HG02678 (cell line): ENCODE results near the gene SMCO2.

Source experiments
- ATAC-seq: cut with Tn5 transposase; IDR thresholded peaks from one replicate; pipeline ENCODE4 v1.9.1; 2021; ENCODE audit warnings: mild to moderate bottlenecking, moderate library complexity; ENCODE audit not compliant: unreplicated experiment

The SMCO2 gene

DNA sequence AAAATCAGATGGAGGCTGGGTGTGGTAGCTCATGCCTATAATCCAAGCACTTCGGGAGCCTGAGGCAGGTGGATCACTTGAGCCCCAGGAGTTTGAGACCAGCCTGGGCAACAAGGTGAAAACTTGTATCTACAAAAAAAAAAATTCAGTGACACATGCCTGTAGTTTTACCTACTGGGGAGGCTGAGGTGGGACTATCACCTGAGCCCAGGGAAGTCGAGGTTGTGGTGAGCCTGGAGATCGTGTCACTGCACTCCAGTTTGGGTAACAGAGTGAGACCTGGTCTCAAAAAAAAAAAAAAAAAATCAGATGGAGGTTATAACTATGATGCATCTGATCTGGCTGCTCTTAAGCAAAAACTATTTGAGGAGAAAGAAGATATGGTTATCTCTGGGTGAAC, 50.9 kb downstream of the SMCO2 start:
- ATAC-seq: no peak

DNA sequence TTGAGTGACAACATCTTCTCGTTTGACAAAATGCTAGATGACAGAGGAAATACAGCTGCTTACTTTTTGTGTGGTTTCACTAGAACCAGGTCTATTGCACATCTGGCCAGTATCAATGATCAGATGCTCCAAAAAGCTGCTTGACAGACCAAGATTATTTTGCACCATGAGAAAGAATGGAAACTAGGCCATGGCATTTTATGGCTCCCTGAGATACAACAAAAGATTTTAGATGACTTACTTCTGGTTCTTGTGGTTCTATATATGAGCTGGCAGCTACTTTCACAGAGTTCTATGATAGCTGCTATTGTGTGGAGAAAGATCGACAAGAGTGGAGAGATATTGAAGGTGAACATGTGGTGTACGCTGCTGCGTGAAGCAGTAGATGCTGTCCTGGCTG, 51.6 kb downstream of the SMCO2 start:
- no peak for ATAC-seq

DNA sequence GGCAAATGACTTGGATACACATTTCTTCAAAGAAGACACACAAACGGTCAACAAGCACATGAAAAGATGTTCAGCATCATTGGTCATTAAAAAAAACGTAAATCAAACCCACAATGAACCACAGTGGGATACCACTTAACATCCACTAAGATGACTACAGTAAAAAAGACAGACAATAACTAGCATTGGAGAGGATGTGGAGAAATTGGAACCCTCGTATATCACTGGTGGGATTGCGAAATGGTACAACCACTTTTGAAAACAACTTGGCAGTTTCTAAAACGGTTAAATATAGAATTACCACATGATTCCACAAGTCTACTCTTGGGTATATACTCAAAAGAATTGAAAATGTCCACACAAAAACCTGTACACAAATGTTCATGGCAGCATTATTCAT, 52.2 kb downstream of the SMCO2 start:
- ATAC-seq: no peak

DNA sequence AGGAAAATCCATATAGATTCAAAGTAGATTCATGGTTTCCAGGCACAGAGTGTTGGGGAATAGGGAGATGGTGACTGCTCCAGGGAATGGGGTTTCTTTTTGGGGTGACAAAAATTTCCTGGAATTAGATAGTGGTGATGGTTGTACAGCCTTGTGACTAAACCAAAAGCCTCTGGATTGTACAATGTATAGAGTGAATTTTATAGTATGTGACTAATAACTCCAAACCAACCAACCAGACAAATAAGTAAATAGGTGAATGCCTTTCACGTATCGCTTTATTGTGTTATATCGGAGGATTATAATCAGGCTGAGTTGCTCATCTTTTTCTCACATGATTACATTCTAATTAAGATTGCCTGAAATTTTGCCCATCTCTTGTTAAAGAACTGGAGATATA, 52.8 kb downstream of the SMCO2 start:
- ATAC-seq: no peak

DNA sequence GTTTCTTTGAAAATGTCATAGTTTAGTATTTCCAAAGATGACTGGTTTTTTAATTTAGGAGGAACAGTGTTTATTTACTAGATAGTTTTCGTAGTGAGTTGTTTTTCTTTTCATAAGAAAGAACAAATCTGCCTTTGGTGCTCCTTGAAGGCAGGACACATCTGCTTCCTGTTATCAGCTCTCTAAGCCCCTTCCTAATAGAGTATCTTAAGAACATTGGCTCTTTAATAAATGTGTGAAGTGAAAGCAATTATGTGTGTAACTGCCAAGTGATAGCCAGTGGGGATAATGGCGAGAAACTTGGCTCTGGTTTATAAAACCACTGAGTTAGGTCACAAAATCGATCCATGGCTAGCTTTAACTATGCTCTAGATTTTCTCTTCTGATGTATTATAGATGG, 54.0 kb downstream of the SMCO2 start:
- no peak for ATAC-seq

DNA sequence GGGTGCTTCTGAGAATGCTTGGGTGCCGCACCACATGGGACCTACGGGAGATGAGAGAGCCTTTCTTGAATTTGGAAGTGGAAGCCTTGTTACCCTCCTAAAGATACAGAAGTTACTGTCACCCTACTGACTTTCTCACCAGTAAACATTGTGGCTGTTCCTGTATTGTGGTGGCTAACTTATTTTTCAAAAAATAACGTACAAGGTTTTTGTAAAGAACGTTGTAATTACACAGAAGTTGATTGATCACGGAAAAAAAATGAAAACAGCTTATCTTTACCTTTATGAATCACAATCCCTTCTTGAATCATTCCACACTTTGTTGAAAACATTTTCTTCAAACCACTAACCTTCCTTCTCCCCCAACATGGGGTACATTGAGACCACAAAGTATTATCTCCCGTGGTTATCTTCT, 55.5 kb downstream of the SMCO2 start:
- no peak for ATAC-seq

DNA sequence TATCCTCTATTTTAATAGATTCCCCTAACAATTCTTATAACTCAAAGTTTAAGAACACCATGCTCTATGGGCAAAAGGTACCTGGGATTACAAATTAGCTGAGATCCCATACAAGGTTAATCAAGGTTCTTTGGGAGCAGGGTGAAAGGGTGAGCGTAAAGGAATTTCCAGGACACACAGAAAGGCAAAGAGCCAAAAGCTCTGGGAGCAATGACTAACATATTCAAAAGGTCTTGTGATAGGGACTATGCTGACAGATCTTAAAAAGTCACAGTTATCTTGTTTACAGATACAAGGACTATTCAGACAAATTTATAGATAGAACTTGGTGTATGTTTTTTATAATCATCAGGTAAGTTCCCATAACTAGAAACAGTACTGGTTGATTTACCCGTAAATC, 58.0 kb downstream of the SMCO2 start:
- no peak for ATAC-seq

DNA sequence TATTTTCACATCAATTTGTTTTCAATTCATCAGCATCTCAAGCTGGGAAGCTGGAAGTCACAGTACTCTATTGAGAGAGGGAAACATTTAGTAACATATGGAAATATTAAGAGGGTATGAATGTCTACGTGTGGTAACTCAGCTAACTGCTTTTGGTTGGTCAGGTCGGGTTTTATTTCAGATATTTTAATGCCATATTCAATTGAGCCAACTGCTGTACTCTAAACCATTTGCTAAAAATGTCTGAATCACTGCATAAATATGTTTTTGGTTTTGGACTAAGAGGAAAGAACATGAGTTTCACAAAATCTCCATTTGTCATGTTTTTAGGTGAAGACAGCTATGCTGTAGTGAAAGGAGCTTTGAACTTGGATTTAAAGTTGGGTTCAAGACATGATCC, 58.6 kb downstream of the SMCO2 start:
- ATAC-seq: no peak

DNA sequence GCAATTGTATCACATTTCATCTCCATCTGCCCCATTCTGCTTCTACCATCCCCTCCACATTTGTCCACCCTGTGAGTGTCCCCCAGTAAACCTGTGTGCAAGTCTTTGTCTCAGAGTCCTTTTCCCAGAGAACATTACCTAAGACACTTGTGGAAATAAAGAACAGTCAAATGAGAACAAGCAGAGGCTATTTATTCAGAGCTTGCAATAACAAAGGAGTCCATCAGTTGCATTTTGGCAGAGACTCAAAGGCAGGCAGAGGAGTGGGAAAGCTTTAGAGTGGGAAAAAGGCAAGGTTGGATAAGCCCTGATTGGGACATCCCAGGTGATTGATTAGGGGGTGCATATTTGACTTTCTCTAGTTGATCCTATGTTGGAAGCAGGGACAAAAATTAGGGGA, 59.2 kb downstream of the SMCO2 start:
- no peak for ATAC-seq

DNA sequence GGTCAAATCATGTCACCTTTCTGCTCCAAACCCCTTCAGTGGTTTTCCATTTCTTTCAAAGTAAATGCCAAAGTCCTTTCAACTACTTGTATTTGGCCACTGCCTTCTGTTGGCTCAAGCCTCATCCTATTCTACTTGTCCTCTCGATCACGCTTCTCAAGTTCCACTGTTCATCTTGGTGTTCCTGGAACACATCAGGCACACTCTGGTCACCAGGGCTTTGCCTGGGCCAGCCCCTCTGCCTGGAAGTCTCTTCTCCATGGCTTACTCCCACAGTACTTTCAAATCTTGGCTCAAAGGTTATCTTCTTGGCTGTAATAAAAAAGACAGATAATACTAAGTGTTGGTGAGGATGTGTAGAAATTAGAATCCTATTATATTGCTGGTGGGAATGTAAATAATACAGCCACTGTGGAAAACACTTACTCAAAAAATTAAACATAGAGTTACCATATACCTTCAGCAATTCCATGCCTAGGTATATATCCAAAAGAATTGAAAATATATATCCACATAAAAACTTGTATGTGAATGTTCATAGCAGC, 60.2 kb downstream of the SMCO2 start:
- no peak for ATAC-seq

DNA sequence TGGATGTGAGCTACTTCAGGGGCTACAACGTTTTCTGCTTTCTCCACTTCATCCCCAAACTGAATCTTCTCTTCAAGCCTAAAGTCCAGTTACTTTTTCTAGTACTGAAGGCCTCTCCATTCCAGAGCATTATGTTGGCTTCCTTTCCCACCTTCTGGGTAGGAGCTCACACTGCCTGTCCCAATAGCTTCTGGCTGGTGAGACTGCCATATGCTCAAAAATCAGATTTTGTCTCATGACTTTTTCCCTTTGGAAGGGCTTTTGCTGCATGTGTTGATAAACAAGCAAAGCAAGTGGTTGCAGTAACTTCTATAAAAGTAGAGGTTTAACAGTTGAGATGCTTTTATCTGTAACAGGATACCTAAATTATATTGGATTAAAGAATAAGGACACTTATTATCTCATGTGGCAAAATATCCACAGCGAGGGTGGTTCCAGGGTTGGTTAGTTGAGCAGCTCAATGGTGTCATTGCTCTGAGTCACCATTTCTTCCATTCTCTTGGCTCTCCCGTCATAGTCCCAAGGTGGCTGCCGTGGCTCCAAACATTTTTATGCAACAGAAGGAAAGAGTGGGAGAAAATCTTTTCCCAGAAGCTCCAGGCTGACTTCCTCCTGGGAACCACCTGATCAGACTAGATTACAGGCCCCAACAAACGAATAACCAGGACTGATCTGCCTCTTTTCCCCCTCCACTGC, 62.3 kb downstream of the SMCO2 start:
- ATAC-seq: no peak

DNA sequence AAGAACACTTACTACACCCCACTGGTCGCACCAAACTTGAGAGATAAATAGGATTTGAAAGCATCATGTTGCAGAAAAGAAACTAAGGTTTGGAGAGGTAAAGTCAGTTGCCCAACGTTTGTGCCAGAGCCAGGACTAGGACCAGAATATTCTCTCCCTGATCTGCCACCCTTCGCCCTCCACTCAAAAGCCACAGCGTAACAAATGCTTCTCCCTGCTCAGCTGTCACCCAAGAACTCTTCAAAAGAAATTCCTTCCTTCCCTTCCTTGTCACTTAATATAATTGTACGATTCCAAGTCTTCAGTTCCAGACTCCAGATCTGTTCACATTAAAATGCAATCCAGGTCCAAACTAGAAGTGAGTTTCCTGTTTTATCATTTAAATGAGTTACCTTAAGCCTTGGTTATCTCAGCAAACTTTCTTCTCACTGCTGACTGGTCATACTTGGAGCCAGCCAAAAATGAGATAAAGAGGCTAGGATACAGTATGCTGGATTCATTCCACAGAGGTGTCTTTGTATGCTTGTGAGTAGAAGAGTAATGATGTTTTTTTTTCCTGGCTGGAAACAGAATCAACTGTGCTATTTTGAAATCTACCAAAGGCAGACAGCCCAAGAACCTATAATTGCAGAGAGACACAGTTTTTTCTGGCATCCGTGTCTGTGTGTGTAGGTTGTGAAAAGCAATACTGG, 64.6 kb downstream of the SMCO2 start:
- ATAC-seq: no peak

DNA sequence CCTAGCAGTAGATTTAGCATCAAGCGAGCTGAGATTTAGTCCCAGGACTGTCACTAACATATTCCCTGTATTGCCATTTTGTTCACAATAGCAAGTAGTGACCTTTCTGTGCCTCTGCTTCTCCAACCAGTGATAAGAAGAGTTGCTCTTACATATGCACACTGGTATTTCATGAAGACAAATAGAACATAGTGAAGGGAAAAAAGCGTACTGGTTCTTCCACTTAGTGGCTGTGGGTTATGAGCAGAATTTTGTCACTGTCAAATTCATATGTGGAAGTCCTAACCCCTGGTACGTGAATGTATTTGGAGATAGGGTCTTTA, 65.1 kb downstream of the SMCO2 start:
- no peak for ATAC-seq

DNA sequence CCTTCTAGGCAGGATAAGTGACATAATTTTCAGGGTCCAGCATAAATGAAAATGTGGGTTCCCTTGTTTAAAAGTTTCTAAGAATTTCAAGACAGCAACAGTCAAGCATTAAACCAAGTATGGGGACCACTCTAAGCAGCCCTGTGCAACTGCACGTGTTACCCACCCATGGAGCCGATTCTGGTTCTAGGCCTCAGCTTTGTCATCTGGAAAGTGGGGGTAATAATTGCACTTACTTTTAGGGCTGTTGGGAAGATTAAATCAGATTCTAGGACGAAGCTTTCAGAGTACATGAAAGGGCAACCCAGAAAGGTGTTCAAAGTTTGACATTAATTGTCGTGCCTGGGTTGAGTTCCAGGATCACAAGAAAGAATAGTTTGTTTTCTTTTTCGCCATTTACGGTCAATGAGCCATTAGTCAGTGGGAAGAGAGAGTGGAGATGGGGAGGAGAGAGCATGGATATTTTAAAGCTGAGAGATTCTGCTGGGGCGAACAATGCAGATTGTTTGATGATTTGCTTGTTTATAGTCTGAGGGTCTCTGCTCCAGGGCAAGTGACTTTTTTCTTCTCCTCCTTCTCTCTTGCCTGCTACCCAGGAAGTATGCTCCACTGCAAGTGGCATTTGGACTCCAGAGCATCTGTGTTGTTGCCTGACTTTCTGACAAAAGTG, 66.8 kb downstream of the SMCO2 start:
- ATAC-seq: no peak

DNA sequence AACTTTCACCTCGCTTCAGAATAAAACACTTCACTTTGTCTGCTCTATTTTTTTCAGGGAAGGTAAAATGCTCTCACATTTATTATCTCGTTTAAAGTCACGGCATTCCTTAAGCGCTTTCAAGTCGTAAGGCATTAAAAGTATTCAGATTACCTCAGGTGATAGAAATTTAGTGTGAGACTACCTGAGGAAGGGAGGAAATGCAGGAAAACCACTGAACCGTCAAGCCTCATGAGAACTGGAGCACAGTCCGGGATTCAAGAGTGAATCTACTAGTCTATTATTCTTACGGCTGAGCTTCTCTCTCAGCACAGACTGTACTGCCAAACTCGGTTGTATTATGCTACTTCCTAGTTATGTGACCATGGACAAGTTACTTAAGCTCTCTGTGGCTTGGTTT, 69.1 kb downstream of the SMCO2 start:
- ATAC-seq: no peak

DNA sequence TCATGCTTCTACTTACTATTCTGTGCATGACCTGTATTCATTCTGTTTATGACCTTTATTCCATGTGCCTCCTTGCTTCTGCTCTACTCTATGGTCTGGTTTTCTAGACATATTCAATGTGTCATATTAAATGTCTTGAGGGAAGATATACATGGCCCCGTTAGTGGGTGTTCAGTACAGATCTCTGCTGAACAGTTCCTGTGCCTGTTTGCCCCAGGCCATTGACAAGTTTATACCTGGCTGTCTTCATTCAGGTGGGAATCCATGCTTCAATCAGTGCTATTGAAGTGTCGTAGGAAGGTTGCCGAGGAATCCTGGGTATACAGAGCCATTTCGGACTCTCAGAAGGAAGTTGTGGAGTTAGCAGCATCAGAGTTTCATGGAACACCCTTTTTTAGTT, 70.1 kb downstream of the SMCO2 start:
- no peak for ATAC-seq

DNA sequence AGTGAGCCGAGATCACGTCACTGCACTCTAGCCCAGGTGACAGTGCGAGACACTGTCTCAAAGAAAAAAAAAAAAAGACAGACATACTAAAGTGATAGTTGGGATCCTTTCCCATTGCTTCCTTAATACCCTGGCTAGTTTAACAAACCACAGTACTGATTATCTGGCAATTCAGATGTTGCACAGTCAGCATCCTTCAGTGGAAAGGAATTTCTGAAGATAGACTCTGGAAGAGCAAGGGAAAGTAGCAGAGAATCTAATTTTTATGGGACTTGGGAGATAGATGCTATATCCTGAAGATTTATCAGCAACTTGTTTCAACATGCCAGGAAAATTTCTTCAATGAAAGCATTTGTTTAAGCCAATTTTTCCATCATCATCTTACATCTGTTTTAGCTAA, 71.0 kb downstream of the SMCO2 start:
- no peak for ATAC-seq

DNA sequence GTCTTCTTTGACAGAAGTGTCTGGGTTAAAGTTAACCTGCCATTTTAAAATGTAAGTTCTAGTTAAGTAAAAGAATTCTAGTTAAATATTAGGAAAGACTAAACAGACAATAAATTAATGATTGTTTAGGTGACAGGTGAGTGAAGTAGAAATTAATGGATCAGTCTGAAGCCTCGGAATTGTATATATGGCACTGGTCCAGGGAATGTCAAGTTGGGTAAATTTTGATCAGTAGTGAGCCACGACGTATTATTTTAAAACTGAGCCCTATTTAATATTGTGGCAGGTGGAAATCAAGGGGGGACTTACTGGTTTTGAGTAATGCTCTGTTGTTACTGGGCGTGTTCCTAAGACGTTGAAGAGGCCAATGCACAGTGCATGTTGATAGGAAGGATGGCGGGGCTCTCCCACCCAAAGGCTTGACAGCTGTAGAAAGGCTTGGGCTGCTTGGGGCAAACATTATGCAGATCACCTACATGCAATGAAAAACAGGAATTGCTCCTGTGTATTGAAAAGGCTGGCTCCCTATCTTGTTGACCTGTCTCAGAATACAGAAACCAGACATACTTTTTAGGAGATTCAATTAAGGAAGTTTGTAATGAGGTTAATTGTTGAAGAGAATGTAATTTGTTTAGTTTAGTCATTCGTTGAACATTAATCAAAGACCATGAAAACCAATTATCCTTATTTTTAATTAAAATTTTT, 71.6 kb downstream of the SMCO2 start:
- ATAC-seq: no peak

DNA sequence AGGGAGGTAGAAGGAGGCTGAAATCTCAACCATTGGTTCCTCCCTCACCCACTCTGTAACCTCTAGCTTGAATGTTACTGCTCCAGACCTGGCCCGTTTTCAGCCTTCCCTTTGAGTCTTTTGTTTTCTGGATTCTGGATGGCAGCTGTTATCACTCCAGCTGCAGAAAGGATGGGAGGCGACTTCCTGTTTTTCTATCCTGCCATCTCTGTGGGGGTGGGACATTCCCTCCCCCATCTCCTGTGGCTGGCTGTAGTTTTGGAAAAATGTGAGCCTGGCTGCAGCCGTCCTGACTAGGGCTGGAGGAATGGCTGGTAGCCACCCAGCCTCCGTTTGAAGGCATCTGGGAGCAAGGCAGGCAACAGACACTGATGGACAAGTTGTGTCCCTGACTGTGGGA, 74.5 kb downstream of the SMCO2 start:
- ATAC-seq: no peak

DNA sequence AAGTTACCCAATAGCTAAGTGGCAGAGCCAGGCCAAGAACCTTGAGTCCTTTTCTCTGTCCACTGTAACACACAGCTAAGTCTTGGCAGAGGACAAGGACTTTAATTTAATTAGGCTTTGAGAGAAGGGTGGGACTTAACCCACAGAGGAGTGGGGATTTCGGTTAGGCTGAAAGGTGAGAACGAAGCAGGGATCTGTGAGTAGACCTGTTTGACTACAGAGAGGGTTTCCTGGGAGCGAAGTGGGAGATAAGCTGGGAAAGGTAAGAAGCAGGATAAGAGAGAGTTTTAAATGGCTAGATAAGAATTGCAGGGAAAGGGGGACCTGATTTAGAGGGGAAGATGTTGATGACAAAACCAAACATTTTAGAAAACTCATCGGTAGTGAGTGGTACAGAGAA, 75.4 kb downstream of the SMCO2 start:
- ATAC-seq: no peak

DNA sequence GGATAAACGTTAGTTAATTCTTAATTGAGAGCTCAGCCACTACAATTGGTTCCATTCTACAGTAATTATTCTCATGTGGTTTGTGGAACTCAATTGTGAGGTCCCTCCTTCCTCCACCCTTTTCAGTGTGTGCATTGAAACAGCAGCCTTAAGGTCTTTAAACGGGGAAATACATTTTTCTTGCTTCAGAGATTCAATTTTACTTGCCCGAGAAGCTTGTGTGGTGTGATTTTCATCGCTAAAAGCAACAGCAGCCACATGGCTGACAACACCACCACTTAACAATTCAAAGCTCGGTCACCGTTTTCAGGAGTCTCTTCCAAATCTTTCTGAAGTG, 76.7 kb downstream of the SMCO2 start:
- ATAC-seq: peak; percentile 12
